Kidney (tissue), 14 donors: ENCODE measurements around the gene LINGO4. TPM values are rescaled to one million over a fixed set of nuclear protein-coding genes. Genes with fewer than 3 reads are reported as not detected.

ENCODE experiments used
- DNase-seq, 5 donors: peaks; one replicate each; pipeline ENCODE4 v3.0.0-alpha.2; 2013 to 2020
- FAIRE-seq: peaks from 2 replicates; lab custom pipeline; 2012; peaks lifted over from hg19 to GRCh38; lab: Jason Lieb, UNC
- H3K27ac ChIP-seq, 2 donors: one replicate each; pipeline ENCODE4 v1.7.0; 2013; ENCODE audit warnings: low read depth in 2 of 2, low read length in 2 of 2, inconsistent platforms in 1 of 2
- H3K27me3 ChIP-seq: one replicate; pipeline ENCODE4 v1.7.1; 2013; ENCODE audit warnings: low read length, inconsistent platforms; ENCODE audit not compliant: control insufficient read depth, insufficient read depth
- H3K36me3 ChIP-seq, 3 donors: one replicate each; pipeline versions ENCODE4 v1.7.0 to v1.7.1; 2013; ENCODE audit warnings: low read length in 3 of 3, control low read depth in 1 of 3, inconsistent platforms in 1 of 3; ENCODE audit not compliant: insufficient read depth in 3 of 3, control insufficient read depth in 2 of 3
- H3K4me1 ChIP-seq, 3 donors: one replicate each; pipeline versions ENCODE4 v1.7.0 to v1.7.1; 2013; ENCODE audit warnings: low read length in 3 of 3, inconsistent platforms in 1 of 3, low read depth in 1 of 3; ENCODE audit not compliant: control insufficient read depth in 2 of 3, insufficient read depth in 2 of 3
- H3K4me3 ChIP-seq, 3 donors: one replicate each; pipeline versions ENCODE4 v1.7.0 to v1.8.1; 2013; ENCODE audit warnings: low read length in 3 of 3, control low read depth in 1 of 3, inconsistent platforms in 1 of 3
- H3K9ac ChIP-seq, 3 donors: one replicate each; pipeline versions ENCODE4 v1.7.0 to v1.7.1; 2013; ENCODE audit warnings: low read length in 3 of 3, control low read depth in 1 of 3, inconsistent platforms in 1 of 3
- H3K9me3 ChIP-seq, 3 donors: one replicate each; pipeline versions ENCODE4 v1.7.0 to v1.7.1; 2013; ENCODE audit warnings: low read length in 3 of 3, control low read depth in 1 of 3, inconsistent platforms in 1 of 3; ENCODE audit not compliant: control insufficient read depth in 2 of 3, insufficient read depth in 1 of 3
- CTCF ChIP-seq: IDR thresholded peaks from 3 replicates; pipeline ENCODE4 v1.5.1; 2012; ENCODE audit warnings: mild to moderate bottlenecking, moderate library complexity, borderline replicate concordance; ENCODE audit not compliant: insufficient read depth; ENCODE audit errors: extremely low read depth
- intact Hi-C: fragments of 100-400 bp; cut with DNase I; formaldehyde crosslinking; loops from one replicate; pipeline ENCODE4 v1.11.1; 2022
- polyA plus RNA-seq: library from polyadenylated mRNA; stranded (reverse); fragments of 350-450 nt; fragmentation: Illumina TruSeq; extraction: RNeasy Lipid Tissue Mini Kit (QIAGEN cat#74804); gene quantifications from one replicate; pipeline ENCODE4 v1.2.3, GENCODE V29; 2014; ENCODE audit warnings: low read depth, low replicate concordance; ENCODE audit not compliant: insufficient read depth
- total RNA-seq: library from RNA; stranded (reverse); fragmentation: NEBNext Ultra II Directional; extraction: Animal tissue kit (Norgen Biotek cat#: 25700); gene quantifications from one replicate; pipeline ENCODE4 v1.2.1, GENCODE V29; 2021
- donor health status: control.
- donor health status: control.
- donor health status: control.
- donor health status: control.
- donor health status: control.
- donor health status: DM: yes; HTN: yes; CAD: no.
- donor health status: Normal renal cell carcinoma (clear cell type).

LINGO4 gene
- total and polyA plus RNA-seq, 2 donors from 2014 or later = 0.32 to 0.41 TPM

- intact Hi-C loops = no loop called here
- Histone ChIP-seq H3K27me3 (peaks cover 26% of the 10 kb centered on the region), H3K4me1 (peaks cover 0 to 31% (median 20%) of the 10 kb centered on the region in 3 donors), H3K4me3 (peak within 1 kb of the TSS; percentile 18 to 56 (median 45)), H3K27ac (peak within 1 kb of the TSS; percentile 78), H3K9me3 (no peaks in the 10 kb centered on the region), H3K36me3 (no peaks in the 10 kb centered on the region), H3K9ac (peak within 1 kb of the TSS in 1 of 3 donors; percentile 81)
- DNase-seq (peak; percentile 67 to 90 (median 77)), FAIRE-seq (no peak)
- TF ChIP-seq CTCF = no peak
Observed at GRCh38 chr1:151839457-151840403, 34.5 kb upstream of the LINGO4 start, which contains the start of gene C2CD4D. TSS of gene C2CD4D (minus strand) at chr1:151839820. CDS start at chr1:151838989, 831 bp downstream.

- no peak for FAIRE-seq
- Histone ChIP-seq H3K27me3 (peaks cover 26% of the 10 kb centered on the region), H3K9me3 (no peaks in the 10 kb centered on the region), H3K36me3 (no peaks in the 10 kb centered on the region), H3K4me3 (peak overlapping the region in 2 of 3 donors; percentile 36 to 56), H3K27ac (peak overlapping the region in 1 of 2 donors; percentile 37), H3K9ac (peak overlapping the region in 1 of 3 donors; percentile 81), H3K4me1 (peaks cover 0 to 32% (median 23%) of the 10 kb centered on the region in 3 donors)
- TF ChIP-seq CTCF = no peak
- DNase-seq = no peak
- intact Hi-C loops = no loop called here
Observed at GRCh38 chr1:151839082-151839412, 33.8 kb upstream of the LINGO4 start.

GRCh38 chr1:151838222-151839081, 33.2 kb upstream of the LINGO4 start:
- FAIRE-seq (no peak), DNase-seq (peak in 3 of 5 donors; percentile 27 to 83 (median 45))
- Histone ChIP-seq H3K4me3 (peak overlapping the region in 2 of 3 donors; percentile 32 to 56), H3K36me3 (no peaks in the 10 kb centered on the region), H3K27ac (peak overlapping the region in 1 of 2 donors; percentile 37), H3K4me1 (peaks cover 0 to 32% (median 28%) of the 10 kb centered on the region in 3 donors), H3K9ac (peak overlapping the region in 1 of 3 donors; percentile 81), H3K9me3 (no peaks in the 10 kb centered on the region), H3K27me3 (peaks cover 26% of the 10 kb centered on the region)
- intact Hi-C loops = no loop called here
- no peak for TF ChIP-seq CTCF
